Measurements from ENCODE around the gene ACTL7A.

DNA sequence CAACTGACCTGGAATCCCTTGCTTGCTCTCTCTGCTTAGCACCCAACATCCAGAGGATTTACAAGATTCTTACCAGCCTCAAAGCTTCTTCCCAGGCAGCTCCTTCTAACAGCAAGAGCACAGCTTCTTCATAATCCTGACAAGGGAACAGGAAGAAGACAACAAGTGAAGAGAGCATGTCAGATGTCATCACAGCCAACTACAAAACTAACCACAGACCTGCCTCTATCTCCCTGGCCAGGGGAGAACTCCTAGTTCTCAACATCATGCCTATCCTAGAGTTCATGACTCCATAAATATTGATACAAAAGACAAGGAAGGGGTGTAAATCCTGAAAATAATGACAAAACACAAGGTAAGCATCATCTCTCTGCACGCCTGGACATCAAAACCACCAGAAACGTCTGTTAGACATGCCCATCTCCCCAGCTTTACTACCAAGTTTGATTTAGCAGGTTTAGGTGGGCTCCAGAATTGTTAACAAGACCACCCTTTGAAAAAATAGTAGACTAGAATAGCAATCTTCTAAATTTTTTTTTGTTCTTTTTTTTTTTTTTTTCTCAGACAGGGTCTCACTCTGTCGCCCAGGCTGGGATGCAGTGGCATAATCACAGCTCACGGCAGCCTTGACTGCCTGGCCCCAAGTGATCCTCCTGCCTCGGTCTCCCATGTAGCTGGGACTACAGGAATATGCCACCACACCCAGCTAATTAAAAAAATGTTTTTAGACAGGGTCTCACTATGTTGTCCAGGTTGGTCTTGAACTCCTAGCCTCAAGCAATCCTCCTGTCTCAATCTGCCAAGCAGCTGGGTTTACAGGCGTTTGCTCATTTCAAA lies 20.2 kb downstream of the ACTL7A start:
- TF ChIP-seq YY1 (IDR thresholded peaks at IDR 0.05) (no peak), TAF1 (conservative IDR thresholded peaks at IDR 0.05) (no peak), EGR1 (IDR thresholded peaks at IDR 0.05; ENCODE audit: low read depth in 2 of 2) (no peak), GABPA (IDR thresholded peaks at IDR 0.05 in 1 of 2, conservative IDR thresholded peaks at IDR 0.05 in 1 of 2) (no peak), JUND (IDR thresholded peaks at IDR 0.05) (no peak), SP1 (IDR thresholded peaks at IDR 0.05) (no peak), RAD21 (IDR thresholded peaks at IDR 0.05) (no peak)
- TF ChIP-seq, protein P1, sequence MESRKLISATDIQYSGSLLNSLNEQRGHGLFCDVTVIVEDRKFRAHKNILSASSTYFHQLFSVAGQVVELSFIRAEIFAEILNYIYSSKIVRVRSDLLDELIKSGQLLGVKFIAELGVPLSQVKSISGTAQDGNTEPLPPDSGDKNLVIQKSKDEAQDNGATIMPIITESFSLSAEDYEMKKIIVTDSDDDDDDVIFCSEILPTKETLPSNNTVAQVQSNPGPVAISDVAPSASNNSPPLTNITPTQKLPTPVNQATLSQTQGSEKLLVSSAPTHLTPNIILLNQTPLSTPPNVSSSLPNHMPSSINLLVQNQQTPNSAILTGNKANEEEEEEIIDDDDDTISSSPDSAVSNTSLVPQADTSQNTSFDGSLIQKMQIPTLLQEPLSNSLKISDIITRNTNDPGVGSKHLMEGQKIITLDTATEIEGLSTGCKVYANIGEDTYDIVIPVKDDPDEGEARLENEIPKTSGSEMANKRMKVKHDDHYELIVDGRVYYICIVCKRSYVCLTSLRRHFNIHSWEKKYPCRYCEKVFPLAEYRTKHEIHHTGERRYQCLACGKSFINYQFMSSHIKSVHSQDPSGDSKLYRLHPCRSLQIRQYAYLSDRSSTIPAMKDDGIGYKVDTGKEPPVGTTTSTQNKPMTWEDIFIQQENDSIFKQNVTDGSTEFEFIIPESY (IDR thresholded peaks at IDR 0.05), result no peak
- TF ChIP-seq, protein P2, sequence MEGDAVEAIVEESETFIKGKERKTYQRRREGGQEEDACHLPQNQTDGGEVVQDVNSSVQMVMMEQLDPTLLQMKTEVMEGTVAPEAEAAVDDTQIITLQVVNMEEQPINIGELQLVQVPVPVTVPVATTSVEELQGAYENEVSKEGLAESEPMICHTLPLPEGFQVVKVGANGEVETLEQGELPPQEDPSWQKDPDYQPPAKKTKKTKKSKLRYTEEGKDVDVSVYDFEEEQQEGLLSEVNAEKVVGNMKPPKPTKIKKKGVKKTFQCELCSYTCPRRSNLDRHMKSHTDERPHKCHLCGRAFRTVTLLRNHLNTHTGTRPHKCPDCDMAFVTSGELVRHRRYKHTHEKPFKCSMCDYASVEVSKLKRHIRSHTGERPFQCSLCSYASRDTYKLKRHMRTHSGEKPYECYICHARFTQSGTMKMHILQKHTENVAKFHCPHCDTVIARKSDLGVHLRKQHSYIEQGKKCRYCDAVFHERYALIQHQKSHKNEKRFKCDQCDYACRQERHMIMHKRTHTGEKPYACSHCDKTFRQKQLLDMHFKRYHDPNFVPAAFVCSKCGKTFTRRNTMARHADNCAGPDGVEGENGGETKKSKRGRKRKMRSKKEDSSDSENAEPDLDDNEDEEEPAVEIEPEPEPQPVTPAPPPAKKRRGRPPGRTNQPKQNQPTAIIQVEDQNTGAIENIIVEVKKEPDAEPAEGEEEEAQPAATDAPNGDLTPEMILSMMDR (IDR thresholded peaks at IDR 0.05; ENCODE audit: low read depth, low read length, missing input control), result no peak
- TF ChIP-seq, protein P3, sequence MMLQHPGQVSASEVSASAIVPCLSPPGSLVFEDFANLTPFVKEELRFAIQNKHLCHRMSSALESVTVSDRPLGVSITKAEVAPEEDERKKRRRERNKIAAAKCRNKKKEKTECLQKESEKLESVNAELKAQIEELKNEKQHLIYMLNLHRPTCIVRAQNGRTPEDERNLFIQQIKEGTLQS (IDR thresholded peaks at IDR 0.05), result no peak
- TF ChIP-seq, protein P4, sequence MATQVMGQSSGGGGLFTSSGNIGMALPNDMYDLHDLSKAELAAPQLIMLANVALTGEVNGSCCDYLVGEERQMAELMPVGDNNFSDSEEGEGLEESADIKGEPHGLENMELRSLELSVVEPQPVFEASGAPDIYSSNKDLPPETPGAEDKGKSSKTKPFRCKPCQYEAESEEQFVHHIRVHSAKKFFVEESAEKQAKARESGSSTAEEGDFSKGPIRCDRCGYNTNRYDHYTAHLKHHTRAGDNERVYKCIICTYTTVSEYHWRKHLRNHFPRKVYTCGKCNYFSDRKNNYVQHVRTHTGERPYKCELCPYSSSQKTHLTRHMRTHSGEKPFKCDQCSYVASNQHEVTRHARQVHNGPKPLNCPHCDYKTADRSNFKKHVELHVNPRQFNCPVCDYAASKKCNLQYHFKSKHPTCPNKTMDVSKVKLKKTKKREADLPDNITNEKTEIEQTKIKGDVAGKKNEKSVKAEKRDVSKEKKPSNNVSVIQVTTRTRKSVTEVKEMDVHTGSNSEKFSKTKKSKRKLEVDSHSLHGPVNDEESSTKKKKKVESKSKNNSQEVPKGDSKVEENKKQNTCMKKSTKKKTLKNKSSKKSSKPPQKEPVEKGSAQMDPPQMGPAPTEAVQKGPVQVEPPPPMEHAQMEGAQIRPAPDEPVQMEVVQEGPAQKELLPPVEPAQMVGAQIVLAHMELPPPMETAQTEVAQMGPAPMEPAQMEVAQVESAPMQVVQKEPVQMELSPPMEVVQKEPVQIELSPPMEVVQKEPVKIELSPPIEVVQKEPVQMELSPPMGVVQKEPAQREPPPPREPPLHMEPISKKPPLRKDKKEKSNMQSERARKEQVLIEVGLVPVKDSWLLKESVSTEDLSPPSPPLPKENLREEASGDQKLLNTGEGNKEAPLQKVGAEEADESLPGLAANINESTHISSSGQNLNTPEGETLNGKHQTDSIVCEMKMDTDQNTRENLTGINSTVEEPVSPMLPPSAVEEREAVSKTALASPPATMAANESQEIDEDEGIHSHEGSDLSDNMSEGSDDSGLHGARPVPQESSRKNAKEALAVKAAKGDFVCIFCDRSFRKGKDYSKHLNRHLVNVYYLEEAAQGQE (IDR thresholded peaks at IDR 0.05), result no peak
- TF ChIP-seq, protein P5, sequence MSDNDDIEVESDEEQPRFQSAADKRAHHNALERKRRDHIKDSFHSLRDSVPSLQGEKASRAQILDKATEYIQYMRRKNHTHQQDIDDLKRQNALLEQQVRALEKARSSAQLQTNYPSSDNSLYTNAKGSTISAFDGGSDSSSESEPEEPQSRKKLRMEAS (IDR thresholded peaks at IDR 0.05), result no peak
